SK-N-DZ (cell line): ENCODE data around the gene MIF.
"Not testable (repeated sequence)": the region's sequence is repeated elsewhere in the genome, so short reads cannot be mapped to it uniquely, and the experiment has no call there.

Experiments used
- DNase-seq: peaks from one replicate; pipeline ENCODE4 v3.0.0-alpha.2; 2015; ENCODE audit warnings: low spot score
- small RNA-seq, 2 experiments: library from RNA; depleted of rRNA; stranded (forward); fragments of <200 nt; gene quantifications; one replicate each; pipeline ENCODE3, GENCODE V24; 2014

MIF gene

DNA sequence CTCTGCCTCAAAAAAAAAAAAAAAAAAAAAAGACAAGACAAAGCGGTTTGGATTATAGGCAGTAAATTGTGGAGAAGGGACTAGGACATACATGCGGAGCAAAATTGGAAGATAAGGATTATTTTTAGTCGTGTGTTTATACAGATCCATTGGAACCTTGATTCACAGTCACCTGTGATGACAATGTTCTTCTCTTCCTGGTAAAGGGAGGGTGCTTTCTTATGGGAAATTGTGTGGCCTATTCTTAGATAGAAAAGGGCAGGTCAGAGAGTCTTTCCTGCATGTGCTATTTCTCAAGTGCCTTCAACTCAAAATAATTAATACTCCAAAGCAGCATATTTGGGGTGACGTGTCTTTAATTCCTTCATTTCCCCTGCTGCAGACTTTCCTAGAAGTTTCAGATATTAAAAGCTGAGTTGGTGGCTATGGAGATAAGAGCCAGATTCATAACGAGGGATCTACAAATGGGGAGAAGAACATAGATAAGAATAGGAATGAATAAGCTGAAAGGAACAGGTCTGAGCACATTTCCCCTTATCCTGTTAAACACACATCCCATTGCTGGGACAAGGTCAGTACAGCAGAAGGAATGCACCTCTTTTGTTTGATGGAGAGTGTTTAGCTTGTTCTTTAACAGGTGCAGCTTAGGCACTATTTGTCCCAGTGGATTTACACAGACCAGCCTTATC lies 44.3 kb downstream of the MIF start:
- no peak for DNase-seq

DNA sequence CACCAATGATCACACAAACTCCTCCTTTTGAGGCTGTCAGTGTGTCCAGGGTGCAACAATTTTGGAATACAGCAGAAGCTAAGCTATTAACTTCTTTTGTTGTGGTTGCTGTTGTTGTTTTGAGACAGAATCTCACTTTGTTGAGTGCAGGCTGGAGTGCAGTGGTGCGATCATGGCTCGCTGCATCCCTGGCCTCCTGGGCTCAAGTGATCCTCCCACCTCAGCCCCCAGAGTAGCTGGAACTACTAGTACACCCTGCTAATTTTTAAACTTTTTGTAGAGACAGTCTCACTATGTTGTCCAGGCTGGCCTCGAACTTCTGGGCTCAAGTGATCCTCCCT lies 44.8 kb downstream of the MIF start:
- DNase-seq, result no peak

GRCh38 chr22:23940166-23940565 lies 46.0 kb downstream of the MIF start:
- DNase-seq, result not testable (repeated sequence)

Small RNA genes lying within 50 kb of the gene (small RNA-seq; reads per million reads assigned to genes)
- 0 reads per million in 2 experiments for gene RN7SL268P
